ENCODE results near the gene DRG2.

DRG2 gene

DNA sequence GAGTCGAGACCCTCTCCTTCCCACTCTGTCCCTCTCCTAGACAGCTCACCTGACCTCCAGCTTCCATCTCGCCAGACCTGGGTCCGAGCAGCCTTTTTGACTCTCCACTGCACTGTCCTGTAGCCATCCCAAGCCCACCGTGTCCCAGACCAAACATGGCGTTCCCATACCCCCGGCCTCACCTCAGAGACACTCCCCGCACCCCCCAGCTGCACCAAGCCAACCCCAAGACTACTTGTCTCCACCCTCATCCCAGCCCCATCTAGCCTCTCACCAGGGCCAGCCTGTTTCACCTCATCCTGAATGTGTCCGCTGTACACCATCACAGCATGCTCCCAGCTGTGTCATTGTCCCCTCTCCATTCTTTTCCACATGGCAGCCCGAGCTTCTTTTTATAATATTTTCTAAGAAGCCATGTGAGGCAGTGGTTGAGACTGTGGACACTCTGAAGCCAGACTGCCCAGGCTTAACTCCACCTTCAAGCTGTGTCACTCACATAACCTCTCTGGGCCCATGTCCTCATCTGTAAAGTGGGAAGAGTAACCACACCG, 22.3 kb downstream of the DRG2 start:
- H3K79me2 ChIP-seq (ENCODE audit: insufficient read depth, low read depth), result no peaks in the 10 kb centered on the region
- H3K9ac ChIP-seq, result no peak overlapping the region
- H3K36me3 ChIP-seq (ENCODE audit: insufficient read depth), result no peaks in the 10 kb centered on the region
- H3K4me2 ChIP-seq, result no peak overlapping the region
- TF ChIP-seq, protein P1, sequence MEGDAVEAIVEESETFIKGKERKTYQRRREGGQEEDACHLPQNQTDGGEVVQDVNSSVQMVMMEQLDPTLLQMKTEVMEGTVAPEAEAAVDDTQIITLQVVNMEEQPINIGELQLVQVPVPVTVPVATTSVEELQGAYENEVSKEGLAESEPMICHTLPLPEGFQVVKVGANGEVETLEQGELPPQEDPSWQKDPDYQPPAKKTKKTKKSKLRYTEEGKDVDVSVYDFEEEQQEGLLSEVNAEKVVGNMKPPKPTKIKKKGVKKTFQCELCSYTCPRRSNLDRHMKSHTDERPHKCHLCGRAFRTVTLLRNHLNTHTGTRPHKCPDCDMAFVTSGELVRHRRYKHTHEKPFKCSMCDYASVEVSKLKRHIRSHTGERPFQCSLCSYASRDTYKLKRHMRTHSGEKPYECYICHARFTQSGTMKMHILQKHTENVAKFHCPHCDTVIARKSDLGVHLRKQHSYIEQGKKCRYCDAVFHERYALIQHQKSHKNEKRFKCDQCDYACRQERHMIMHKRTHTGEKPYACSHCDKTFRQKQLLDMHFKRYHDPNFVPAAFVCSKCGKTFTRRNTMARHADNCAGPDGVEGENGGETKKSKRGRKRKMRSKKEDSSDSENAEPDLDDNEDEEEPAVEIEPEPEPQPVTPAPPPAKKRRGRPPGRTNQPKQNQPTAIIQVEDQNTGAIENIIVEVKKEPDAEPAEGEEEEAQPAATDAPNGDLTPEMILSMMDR (conservative IDR thresholded peaks at IDR 0.05; ENCODE audit: low read depth, low read length), result no peak
- H4K20me1 ChIP-seq (ENCODE audit: insufficient read depth), result no peaks in the 10 kb centered on the region
- no peak overlapping the region for H3K4me3 ChIP-seq (IDR thresholded peaks at IDR 0.05; ENCODE audit: insufficient read depth, low read depth, low read length)
- no peak overlapping the region for H2AFZ ChIP-seq (ENCODE audit: low read depth)
- no peaks in the 10 kb centered on the region for H3K4me1 ChIP-seq (ENCODE audit: low read depth, poor library complexity, severe bottlenecking)
- no peaks in the 10 kb centered on the region for H3K27me3 ChIP-seq (ENCODE audit: insufficient read depth, low read depth)
- H3K27ac ChIP-seq, result no peak overlapping the region

DNA sequence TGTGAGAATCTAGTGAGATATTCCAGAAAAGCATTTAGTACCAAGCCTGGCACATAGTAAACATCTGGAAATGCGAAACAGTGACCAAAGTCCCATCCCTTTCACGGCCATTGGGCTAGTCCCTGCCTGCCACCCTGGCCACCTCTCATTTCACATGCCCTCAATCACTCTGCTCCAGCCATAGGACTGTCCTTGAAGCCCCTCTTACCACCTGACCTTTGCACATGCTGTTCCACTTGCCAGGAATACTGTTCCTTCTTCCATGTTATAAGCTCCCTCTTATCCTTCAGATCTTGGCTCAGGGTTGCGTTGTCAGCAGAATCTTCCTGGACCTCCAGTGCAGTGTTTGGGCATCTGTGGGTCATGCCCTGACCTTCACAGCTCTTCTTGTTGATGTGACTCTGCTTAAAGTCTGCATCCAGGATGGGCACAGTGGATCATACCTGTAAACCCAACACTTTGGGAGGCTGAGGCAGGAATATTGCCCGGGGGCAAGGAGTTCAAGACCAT, 22.9 kb downstream of the DRG2 start:
- Histone ChIP-seq H3K36me3 (ENCODE audit: insufficient read depth) (no peaks in the 10 kb centered on the region), H2AFZ (ENCODE audit: low read depth) (no peak overlapping the region), H3K27me3 (ENCODE audit: insufficient read depth, low read depth) (no peaks in the 10 kb centered on the region), H3K4me1 (ENCODE audit: low read depth, poor library complexity, severe bottlenecking) (no peaks in the 10 kb centered on the region), H3K27ac (no peak overlapping the region), H4K20me1 (ENCODE audit: insufficient read depth) (no peaks in the 10 kb centered on the region), H3K79me2 (ENCODE audit: insufficient read depth, low read depth) (no peaks in the 10 kb centered on the region), H3K4me2 (no peak overlapping the region), H3K4me3 (IDR thresholded peaks at IDR 0.05; ENCODE audit: insufficient read depth, low read depth, low read length) (no peak overlapping the region), H3K9ac (no peak overlapping the region)
- TF ChIP-seq, protein P1 (conservative IDR thresholded peaks at IDR 0.05; ENCODE audit: low read depth, low read length), result no peak

DNA sequence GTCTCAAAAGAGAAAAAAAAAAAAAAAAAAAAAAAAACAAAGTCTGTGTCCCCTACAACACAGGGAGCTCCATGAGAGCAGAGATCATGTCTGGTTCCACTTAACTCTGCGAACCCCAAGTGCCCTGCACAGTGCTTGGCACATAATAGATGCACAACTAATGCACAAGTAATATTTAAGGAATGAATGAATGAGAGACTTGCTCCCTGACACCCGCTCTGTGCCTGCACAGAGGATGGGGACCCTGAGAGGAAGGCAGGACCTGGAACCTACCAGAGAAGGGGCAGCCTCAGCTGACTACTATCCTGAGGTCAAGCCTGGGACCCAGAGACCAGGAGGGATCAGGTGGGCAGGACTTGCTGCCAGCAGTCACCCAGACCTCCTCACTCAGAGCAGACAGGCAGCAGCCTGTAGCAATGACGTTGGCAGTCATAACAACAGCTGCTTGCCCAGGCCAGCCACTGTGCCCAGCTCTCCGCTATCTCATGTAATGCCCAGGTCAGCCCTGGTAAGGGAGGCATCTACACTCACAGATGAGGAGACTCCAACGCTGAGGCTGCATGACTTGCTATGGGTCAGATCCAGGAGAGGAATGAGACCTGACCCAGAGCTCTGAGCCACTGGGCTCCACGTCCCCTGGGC, 23.7 kb downstream of the DRG2 start:
- H2AFZ ChIP-seq (ENCODE audit: low read depth), result no peak overlapping the region
- TF ChIP-seq, protein P1 (conservative IDR thresholded peaks at IDR 0.05; ENCODE audit: low read depth, low read length), result no peak
- H3K36me3 ChIP-seq (ENCODE audit: insufficient read depth), result no peaks in the 10 kb centered on the region
- no peak overlapping the region for H3K27ac ChIP-seq
- no peaks in the 10 kb centered on the region for H3K79me2 ChIP-seq (ENCODE audit: insufficient read depth, low read depth)
- H4K20me1 ChIP-seq (ENCODE audit: insufficient read depth), result no peaks in the 10 kb centered on the region
- no peak overlapping the region for H3K4me2 ChIP-seq
- no peaks in the 10 kb centered on the region for H3K27me3 ChIP-seq (ENCODE audit: insufficient read depth, low read depth)
- no peak overlapping the region for H3K4me3 ChIP-seq (IDR thresholded peaks at IDR 0.05; ENCODE audit: insufficient read depth, low read depth, low read length)
- no peak overlapping the region for H3K9ac ChIP-seq
- H3K4me1 ChIP-seq (ENCODE audit: low read depth, poor library complexity, severe bottlenecking), result no peaks in the 10 kb centered on the region

DNA sequence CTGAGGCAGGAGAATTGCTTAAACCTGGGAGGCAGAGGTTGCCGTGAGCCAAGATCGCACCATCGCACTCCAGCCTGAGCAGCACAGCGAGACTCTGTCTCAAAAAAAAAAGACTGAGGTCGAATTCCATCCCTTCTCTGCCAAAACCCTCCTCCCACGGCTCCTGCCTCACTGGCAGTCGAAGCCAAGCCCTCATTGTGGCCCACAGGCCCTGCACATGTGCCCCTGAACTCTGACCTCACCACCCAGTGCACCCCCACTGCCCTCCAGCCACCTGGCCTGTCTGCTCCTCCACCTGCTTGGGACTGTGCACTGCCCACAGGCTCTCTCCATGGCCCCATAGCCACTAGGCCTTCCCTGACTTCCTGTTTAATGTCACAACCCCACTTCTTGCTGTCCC, 27.8 kb downstream of the DRG2 start:
- Histone ChIP-seq H3K4me2 (no peak overlapping the region), H4K20me1 (ENCODE audit: insufficient read depth) (no peaks in the 10 kb centered on the region)

More for the DNA sequence above, 27.8 kb downstream of the DRG2 start:
- TF ChIP-seq, protein P1 (conservative IDR thresholded peaks at IDR 0.05; ENCODE audit: low read depth, low read length), result no peak
- Histone ChIP-seq H3K4me1 (ENCODE audit: low read depth, poor library complexity, severe bottlenecking) (no peaks in the 10 kb centered on the region), H3K4me3 (IDR thresholded peaks at IDR 0.05; ENCODE audit: insufficient read depth, low read depth, low read length) (no peak overlapping the region), H3K27me3 (ENCODE audit: insufficient read depth, low read depth) (no peaks in the 10 kb centered on the region), H2AFZ (ENCODE audit: low read depth) (no peak overlapping the region), H3K36me3 (ENCODE audit: insufficient read depth) (no peaks in the 10 kb centered on the region), H3K79me2 (ENCODE audit: insufficient read depth, low read depth) (no peaks in the 10 kb centered on the region), H3K27ac (no peak overlapping the region), H3K9ac (no peak overlapping the region)
